Endometrium (tissue), 2 donors: ENCODE data around the gene STAT1.
"Not testable (repeated sequence)": the region's sequence is repeated elsewhere in the genome, so short reads cannot be mapped to it uniquely, and the experiment has no call there.

Source experiments
- FAIRE-seq: peaks from 2 replicates; lab custom pipeline; 2012; peaks lifted over from hg19 to GRCh38; lab: Jason Lieb, UNC
- donor health status: control.
- donor health status: control.

Gene STAT1

DNA sequence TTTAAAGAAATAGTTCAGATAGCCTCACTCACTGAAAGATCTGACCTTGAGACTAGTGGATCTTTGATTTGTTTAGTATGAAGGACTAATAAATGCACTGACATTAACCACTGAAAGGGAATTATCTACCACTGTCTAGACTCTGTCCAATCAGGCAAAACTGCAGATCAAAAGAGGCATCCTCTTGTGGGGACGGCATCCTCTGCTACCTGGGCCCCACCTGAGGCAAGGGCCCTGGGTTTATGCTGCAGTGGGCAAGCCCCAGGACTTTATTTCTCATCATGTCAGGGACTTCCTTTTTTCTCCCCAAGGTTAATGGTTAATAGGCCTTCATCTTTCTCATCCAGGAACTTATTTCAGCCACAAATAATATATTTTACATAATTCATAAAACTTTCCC lies 32.2 kb downstream of the STAT1 start:
- FAIRE-seq, result no peak

DNA sequence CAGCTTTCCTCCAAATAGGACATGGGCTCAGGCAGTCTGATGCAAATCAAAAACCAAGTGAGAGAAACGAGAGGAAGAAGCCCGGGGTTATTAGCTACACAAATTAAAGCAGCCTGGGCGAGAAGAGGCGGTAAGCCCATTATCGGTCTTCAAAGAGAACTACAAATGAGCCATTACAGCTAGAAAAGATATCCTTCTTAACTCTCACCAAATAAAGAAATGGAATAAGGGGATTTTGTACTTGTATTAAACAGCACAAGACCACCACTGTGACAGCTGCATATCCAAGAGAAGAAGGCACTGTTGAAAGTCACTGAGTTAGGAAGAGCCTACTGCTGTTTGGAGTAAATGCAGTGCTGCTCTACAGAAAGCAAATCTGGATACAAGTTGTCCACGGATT lies 32.6 kb downstream of the STAT1 start:
- FAIRE-seq, result no peak

DNA sequence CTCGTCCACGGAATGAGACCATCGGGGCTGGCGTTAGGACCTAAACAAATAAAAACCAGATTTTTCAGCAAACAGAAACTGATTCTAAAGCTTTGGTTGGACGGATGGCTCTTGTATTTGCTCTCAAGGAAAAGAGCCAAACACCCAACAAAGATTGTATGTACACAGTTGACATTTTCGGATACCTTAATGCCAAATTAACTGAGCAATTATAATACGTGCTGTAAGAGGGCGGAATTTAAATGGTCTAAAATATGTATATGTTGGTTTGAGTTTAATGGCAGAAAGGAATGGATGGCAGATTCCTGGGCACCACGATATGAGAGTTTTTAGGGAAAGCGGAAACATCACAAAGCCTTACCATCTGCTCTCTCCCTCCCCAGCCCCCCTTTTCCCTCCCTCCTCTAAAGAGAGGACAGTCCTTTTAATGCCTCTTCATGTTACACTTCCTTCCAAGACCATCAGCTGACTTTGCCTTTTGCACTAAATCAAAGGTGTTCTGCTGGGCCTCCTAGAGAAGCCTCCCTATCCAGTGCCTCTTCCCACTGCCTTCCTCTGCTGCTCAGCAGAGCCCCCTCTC lies 33.3 kb downstream of the STAT1 start:
- FAIRE-seq, result no peak

DNA sequence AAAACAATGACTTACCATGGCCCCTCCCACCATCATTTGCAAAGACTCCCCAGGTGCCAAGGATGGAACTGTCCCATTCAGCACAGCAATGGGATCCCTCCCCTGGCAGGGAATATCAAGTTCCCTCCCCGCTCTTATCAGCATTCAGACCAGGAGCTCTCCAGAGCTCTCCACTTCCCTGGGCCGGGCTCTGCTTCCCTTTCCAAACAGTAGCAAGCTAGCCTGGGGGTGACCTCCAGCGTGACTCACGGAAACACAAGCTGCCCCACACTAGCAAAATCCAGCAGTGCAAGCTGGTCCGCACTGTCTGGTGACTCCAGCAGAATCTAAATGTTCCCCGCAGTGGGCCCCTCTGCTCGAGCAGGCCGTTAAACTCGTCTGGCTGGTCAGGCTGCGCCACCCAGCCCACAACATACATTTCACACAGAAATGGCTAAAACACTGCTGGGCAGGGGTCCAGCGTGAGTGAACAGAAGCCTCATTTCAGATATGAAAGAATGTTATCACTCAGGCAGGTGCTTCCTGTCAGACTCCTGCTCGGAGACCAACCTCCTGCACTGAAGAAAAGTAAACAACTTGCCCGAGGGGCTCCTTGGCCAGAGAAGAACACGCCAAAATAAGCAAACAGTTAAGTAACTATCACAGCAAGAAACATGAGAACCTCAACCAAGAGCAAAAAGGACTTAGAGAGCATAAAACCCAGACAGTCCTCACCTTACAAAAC lies 33.9 kb downstream of the STAT1 start:
- FAIRE-seq, result no peak

DNA sequence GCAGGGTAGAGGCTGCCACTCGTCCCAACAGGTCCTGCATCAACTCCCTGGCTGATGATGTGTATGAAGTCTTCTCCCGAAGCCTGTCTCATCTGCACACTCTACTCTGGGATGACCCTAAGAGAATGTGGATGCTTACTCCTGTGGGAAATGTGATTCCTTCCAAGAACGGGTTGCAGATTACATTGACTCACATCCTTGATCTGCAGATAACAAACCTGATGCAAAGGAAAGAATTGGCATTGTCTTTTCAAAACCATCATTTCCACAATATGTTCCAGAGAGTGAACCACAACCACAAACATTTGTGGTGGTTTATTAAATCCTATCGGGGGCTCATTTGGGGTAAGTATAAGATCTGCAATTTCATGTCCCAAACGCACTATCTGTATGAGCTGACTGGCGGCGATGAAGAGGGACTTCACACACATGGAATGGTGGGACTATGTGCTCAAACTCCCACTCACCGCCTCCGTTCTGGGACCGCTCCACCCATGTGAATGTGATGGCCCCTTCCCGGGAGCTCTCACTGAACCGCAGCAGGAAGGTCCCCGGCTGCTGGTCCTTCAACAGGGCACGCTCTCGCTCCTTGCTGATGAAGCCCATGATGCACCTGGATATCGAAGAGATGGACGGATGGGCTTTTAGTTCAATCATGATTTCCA lies 35.5 kb downstream of the STAT1 start:
- FAIRE-seq, result no peak

DNA sequence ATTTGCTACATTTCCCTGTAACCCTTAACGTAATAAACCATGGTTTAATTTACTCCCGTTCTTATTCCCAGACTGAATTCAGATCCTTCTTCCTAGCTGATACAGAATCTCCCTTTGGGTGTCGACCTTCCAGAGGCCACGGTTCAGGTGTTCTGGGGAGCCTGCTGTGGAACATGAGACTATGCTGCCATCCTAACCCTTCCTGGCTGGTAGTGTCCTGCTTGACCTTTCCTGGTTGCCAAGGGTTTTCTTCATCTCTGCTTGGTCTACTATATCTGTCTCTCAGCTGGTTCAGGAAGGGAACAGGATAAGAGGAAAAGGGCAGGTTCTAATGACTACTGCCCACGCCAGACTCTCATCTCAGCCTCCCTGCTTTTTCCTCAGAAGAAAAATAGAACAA lies 36.5 kb downstream of the STAT1 start:
- FAIRE-seq, result no peak

DNA sequence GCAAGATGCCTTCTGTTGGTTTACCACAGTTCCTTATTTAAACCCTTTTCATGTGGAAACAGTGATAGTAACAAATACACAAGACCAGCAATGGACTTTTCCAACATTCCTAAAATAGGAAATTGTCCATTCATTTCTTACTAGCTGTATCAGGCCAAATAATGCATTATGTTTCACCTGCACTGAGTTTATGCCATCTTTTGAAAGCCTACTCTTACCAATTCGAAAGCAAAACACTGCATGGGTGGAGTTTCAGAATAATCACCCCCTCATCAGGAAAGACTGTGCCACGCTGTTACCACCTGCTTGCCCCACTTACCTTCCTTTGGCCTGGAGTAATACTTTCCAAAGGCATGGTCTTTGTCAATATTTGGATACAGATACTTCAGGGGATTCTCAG lies 37.5 kb downstream of the STAT1 start:
- FAIRE-seq, result no peak

DNA sequence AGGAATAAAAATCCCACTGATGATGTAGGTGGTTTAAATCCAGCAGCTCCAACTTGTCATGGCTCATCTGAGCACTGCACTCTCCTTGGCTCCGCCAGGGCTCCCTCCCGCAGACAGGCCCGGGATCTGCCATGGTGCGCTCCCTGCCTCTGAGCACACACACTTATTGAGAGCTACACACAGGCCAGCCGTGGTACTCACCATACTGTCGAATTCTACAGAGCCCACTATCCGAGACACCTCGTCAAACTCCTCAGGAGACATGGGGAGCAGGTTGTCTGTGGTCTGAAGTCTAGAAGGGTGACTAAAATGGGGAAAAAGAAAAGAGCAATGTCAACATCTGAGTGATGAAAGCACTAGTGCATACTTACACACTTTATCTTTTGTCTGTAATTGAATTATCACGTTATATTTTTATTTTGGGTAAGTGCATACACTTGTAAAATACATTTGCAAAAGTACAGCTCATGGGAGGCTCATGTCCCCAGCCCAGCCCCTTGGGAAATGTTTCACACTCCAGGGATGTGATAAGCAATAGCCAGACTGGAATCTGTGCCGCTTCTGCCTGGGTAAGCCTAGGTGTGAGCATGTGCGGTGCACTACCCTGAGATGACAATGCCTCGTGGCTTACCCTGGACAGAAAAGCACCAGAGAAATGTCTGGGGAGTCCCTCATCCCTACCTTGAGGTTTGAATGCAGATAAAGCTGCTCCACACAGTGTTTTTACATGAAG lies 39.2 kb downstream of the STAT1 start:
- no peak for FAIRE-seq

DNA sequence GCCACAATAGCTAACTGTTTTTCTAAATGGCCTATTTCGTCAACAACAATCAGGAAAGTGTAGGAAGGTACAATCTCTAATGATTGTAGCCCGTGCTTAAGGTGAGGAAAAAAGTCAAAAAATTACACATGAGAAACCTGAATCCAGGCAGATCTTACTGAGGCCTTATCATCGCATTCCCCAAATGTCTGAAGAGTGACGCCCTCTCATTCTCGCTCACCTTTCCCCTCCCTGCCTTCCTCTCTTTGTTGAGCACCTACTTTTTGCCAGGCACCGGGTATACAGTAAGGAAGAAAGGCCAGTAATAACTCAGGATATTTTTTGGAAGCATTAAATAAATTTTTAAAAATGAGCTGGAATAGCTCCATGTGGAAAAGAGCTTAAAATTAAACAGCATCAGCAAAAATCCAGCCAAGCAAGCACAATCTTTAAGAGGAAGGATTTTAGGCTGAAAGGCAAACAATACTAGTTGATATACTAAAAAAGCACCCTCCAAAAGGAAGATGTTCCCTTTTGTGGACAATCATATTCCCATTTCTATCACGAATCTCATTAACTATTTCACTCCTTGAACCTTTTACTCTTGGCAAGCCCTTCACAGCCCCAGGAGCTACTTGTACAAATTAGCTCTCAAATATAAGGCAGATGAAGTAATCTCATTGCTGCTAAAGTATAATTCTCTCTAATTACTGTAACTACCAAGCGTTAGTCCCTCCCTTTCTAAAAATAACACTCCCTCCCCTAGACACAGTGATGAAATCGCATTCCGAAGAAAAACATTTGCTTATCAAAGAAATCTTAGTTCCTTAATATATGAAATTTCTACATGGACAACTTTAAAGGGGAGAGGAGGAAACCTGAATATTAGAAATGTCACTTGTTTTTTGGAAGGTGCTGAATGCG lies 40.0 kb downstream of the STAT1 start:
- FAIRE-seq, result no peak

DNA sequence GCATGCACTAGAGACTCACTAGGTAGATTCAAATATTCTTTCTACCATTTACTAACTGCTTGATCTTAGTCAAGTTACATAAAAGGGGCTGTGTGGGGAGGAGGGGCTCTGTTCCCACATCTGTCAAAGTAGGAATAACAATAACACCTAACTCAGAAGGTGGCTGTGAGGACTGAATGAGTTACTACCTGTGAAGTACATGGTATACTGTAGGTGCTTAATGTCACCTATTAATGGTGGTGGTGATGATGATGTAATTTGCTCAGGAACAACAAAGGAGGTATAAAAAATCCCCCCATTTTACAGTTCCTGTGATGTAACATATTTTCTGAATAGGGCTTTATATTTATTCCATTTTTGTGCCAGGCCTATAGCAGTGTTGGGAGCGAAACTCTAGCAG lies 40.7 kb downstream of the STAT1 start:
- FAIRE-seq, result no peak

DNA sequence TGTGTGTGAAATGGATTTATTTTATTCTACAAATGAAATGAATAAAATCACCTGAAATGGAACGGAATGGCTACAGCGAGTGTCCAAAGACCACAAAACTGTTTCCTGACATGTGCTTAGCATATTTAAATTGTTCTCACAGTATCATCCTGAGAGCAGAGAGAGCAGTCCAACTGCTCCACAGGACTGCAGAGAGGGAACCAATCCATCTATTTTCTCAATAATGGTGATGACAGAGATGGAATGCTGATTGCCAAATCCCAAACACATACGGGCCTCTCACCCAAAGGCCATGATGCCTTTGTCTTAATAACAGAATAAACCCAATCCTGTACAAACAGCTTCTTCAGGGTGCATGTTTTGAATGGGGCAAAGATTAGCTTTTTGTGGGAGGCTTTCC lies 41.1 kb downstream of the STAT1 start:
- no peak for FAIRE-seq

DNA sequence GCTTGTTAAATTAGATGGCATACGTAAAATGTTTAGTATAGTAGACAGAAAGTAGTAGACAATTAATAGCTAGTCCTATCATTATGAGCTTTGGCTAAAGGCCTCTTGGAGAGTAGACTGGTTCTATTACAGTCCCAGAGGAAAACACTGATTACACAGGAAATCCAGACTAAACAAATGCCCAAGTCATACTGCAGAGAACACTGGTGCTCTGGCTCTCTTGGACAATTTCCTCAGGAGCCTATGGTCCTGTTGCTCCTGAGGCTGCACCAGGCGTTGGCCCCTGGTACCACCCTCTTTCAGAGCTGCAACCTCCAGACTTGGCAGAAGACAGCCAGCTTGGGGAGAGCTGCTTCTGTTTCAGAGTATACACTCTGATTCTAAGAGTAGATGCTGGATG lies 41.8 kb downstream of the STAT1 start:
- no peak for FAIRE-seq

DNA sequence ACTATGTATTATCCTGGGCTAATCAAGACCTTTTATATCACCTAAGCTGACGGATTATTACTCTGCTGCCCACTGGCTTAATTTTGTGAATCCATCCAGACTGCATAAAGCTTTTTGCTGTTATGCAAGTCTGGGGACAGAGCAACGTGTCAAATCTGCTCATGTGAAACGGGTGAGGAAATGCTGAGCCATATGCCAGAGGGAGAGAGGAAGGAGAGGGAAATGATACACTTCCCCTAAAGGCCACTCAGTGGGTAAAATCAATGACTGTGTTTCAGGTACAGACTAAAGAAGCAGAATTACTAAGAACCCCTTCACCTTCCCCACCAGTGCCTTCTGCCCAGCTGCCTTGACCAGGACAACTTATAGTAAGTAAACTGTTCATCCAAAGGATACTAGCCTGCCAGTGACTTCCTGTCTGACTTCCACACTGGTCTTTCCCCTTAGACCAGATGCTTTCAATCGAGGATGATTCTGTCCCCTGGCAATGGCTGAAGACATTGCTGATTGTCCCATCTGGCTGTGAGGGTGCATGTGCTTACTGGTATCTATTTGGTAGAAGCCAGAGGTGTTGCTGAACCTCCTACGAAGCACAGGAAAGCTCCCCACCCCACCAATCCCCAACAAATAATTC lies 43.0 kb downstream of the STAT1 start:
- FAIRE-seq, result no peak

DNA sequence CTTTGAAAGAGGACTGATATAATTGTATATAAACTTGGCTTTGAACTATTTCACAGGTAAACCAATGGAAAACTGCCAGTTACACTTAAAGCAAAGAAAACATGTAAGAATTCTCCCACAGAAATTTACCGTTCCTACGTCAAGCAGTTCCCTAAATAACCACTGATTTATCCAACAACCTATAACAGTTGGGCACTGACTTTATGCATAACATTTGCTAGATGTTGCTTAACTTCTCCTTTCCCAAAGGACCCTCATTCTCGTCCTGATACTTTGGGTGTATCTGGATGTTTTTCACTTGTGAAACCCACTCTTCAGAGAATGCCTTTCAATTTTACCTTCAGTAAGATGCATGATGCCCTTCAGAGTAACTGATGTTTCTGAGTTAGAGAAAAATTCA lies 43.8 kb downstream of the STAT1 start:
- no peak for FAIRE-seq

DNA sequence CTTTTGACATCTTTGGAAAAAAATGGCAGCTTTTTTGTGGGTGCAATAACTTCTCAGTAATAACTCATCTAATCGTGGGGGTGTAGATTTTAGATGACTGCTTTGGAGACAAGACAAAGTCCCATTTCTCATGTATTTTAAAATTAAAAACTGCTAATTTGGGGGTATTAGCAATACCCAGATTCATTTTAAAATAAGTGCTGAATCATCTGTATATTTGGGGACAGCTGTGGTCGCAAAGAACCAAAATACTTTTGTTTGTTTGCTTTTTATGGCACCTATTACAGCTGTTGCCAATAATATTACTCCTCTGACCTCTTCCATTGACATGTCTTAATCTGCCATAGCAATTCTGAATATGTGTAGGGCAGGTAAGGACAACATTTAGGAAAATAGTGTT lies 45.4 kb downstream of the STAT1 start:
- no peak for FAIRE-seq

DNA sequence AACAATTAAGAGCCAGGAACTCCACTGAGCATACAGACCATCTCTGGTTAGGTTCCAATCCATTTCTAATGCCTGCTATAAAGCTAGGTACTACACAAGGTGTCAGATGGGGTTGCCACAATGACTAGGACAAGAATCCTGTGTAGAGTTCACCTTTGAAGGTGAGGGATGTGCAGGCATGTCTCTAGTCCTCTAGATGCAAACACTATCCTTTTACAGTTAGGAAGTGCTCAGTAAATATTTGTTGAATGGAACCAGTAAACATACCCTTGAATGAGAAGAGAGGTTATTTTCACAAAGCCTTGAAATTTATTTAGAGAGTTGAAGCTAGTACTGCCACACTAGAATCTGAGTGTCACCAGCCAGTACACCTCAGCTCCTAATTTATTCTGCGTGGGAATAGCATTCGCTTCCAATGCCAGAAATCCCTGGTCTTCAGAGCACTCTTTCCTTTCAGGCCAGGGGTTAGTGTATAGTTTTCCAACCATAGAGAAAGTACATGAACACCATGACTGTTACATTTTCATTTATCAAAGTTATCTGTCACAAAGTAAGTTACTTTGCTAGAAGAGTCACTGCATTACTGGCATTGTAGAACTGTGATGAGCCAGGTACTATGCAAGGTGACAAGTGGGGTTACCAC lies 48.3 kb downstream of the STAT1 start:
- FAIRE-seq, result no peak

DNA sequence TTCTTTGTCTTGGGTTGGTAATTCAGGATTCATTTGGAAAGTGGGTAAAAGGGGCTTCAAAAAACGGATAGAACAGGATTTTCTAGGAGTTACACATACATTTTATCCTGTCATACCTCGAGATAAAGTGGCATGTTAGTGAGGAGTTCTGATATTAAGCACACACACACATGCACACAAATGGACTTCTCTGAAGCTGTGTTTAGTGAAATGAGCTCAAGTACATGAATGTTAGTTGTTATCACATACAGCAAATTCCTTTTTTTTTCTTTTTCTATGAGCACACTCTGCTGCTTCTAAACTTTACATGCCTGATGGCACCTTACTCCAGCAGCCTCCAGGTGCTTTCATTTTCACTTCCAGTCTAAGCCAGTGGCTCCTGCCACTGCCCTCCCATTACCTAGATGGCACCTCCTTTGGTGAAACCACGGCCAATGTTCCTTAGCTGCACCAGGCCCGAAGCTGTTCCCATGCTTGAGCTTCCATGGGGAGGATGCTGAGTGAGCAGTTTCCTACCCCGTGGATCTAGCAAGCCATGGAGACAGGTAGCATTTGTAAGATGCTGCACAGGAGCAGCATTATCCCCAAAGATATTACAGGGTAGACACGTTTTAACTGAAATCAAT lies 49.7 kb downstream of the STAT1 start:
- no peak for FAIRE-seq

DNA sequence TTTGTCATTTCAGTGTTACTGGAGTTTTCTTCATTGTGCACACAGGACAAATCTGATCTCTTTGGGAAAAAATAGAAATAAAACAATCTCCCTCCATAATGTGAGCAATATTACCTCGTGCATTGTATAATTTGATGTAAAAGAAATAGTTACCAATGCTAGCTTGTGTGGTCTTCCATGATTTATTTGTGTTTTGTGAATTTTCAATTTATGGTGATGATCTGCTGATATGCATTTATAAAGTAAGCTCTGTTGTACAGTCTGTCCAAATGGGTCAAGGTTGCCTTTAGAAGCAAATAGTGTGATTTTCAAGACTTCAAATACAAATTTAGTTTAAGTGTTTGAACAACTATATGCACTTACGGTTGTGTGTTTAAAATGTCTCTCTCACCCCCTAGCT lies 50.9 kb downstream of the STAT1 start:
- FAIRE-seq, result no peak

DNA sequence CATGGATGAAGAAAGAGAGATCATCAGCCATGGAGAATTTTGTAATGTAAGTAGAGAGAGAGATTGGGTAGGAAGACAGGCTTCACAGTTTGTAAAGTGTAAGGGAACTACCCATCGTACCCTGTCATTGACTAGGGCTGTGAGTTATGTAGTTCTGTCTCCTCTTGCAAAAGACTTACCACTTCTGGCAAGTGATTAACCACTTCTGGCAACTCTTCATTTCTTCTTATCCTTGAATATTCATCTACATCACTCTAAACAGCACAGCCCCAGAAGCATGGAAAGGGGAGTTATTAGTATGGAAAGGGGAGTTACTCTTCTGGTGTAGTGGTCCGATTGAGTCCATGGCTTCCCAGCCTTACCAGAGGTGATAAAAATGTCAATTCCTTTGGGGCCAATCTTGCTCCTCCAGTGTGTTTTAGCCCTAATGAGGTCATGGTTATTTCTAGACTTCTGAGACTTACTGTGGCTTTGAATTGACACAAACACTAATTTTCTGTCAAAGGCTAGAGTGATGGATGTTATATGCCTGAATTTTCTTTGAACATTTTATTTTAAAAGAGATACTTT lies 52.0 kb downstream of the STAT1 start:
- no peak for FAIRE-seq

DNA sequence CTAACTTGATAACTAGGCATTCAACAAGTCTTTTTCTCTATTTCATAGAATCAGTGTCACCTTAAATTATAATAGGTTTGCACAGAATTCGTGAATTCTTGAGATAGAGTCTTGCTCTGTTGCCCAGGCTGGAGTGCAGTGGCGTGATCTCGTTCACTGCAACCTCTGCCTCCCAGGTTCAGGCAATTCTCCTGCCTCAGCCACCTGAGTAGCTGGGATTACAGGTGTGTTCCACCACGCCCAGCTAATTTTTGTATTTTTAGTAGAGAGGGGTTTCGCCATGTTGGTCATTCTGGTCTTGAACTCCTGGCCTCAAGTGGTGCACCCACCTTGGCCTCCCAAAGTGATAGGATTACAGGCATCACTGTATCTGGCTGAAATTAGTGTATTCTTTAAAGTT lies 52.9 kb downstream of the STAT1 start:
- FAIRE-seq, result not testable (repeated sequence)
